ENCODE measurements around the gene KRTAP5-4.

Gene KRTAP5-4

DNA sequence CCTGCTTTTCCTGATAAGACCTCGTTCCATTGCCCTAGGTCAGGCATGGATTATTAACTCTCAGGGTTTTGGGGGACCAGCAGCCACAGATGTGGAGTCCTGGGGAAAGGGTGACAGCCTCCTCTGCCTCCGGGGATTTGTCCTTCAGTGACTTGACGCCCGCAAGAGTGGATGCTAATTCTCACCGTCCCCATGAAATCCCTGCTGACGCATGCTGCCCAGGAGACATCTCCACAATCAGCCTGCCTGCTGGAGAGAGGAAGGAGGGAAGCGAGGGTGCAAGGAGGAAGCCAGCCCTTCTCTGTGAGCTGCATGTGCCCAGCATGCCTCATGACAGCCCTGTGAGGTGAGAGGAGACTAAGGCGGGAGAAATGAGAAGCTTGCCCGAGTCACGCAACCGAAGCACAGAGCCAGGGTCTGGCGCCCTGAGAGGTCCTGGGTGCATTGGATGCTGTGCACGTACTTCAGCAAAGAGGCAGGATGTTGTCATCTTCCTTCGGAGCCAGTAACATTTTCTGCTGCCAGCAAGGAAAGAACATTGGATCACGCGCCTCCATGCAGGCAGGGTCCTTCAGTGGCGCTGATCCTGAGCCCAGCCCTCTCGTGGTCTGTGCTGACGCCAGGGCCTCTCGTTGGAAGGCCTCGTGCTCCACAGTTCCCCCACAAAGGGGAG, 47.7 kb upstream of the KRTAP5-4 start:
- Histone ChIP-seq H3K4me3 (ENCODE audit: low read length) (no peak overlapping the region), H3K27ac (ENCODE audit: low read depth, low read length) (no peak overlapping the region), H3K36me3 (ENCODE audit: control insufficient read depth, low read length) (no peaks in the 10 kb centered on the region), H4K20me1 (ENCODE audit: control insufficient read depth, insufficient read depth, low read depth, low read length) (no peaks in the 10 kb centered on the region), H3K27me3 (ENCODE audit: control insufficient read depth, low read length) (no peaks in the 10 kb centered on the region), H3K9me2 (replicated peaks; ENCODE audit: control insufficient read depth, low read length) (no peaks in the 10 kb centered on the region), H3K4me2 (ENCODE audit: low read length) (no peak overlapping the region), H3F3A (ENCODE audit: control insufficient read depth, insufficient read depth) (no peaks in the 10 kb centered on the region), H3K79me2 (ENCODE audit: control insufficient read depth, low read length) (no peaks in the 10 kb centered on the region), H3K9me3 (ENCODE audit: control insufficient read depth, insufficient read depth, low read length) (no peaks in the 10 kb centered on the region), H3K4me1 (ENCODE audit: control insufficient read depth, low read length) (no peaks in the 10 kb centered on the region)
- TF ChIP-seq, protein P1, sequence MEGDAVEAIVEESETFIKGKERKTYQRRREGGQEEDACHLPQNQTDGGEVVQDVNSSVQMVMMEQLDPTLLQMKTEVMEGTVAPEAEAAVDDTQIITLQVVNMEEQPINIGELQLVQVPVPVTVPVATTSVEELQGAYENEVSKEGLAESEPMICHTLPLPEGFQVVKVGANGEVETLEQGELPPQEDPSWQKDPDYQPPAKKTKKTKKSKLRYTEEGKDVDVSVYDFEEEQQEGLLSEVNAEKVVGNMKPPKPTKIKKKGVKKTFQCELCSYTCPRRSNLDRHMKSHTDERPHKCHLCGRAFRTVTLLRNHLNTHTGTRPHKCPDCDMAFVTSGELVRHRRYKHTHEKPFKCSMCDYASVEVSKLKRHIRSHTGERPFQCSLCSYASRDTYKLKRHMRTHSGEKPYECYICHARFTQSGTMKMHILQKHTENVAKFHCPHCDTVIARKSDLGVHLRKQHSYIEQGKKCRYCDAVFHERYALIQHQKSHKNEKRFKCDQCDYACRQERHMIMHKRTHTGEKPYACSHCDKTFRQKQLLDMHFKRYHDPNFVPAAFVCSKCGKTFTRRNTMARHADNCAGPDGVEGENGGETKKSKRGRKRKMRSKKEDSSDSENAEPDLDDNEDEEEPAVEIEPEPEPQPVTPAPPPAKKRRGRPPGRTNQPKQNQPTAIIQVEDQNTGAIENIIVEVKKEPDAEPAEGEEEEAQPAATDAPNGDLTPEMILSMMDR (IDR thresholded peaks at IDR 0.05; ENCODE audit: low read depth, low read length, poor library complexity, severe bottlenecking) = no peak
- TF ChIP-seq EZH2phosphoT487 (IDR thresholded peaks at IDR 0.05; ENCODE audit: borderline replicate concordance, low read length) = no peak

DNA sequence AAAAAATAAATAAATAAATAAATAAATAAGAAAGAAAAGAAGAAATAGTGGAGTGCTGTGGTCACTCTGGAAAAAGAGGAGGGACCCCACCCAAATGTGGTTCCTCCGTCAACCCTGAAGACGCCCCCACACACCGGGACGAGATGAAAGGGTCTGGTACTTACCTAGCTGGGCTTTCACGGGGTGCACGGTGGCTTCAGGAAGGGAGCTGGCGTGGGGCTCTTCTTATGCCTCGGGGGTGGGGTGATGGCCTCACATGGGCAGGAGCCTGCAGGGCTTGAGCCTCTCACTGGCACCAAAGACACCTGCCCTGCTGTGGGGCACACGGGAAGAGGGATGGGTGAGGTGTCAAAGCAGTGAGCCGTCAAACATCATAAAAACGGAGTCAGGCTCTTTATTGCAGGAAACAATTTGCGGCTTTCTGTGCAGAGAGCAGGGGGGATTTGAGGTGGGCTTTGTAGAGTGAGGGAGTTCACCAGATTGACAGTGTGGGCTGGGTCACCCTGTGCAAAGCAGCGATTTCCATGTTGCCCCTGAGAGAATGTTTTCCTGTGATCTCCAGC, 47.1 kb upstream of the KRTAP5-4 start:
- Histone ChIP-seq H3K4me1 (ENCODE audit: control insufficient read depth, low read length) (no peaks in the 10 kb centered on the region), H3K4me2 (ENCODE audit: low read length) (no peak overlapping the region), H3F3A (ENCODE audit: control insufficient read depth, insufficient read depth) (no peaks in the 10 kb centered on the region), H3K27me3 (ENCODE audit: control insufficient read depth, low read length) (no peaks in the 10 kb centered on the region), H4K20me1 (ENCODE audit: control insufficient read depth, insufficient read depth, low read depth, low read length) (no peaks in the 10 kb centered on the region), H3K27ac (ENCODE audit: low read depth, low read length) (no peak overlapping the region), H3K9me3 (ENCODE audit: control insufficient read depth, insufficient read depth, low read length) (no peaks in the 10 kb centered on the region), H3K36me3 (ENCODE audit: control insufficient read depth, low read length) (no peaks in the 10 kb centered on the region), H3K4me3 (ENCODE audit: low read length) (no peak overlapping the region), H3K9me2 (replicated peaks; ENCODE audit: control insufficient read depth, low read length) (no peaks in the 10 kb centered on the region), H3K79me2 (ENCODE audit: control insufficient read depth, low read length) (no peaks in the 10 kb centered on the region)
- TF ChIP-seq EZH2phosphoT487 (IDR thresholded peaks at IDR 0.05; ENCODE audit: borderline replicate concordance, low read length) = no peak
- TF ChIP-seq, protein P1 (IDR thresholded peaks at IDR 0.05; ENCODE audit: low read depth, low read length, poor library complexity, severe bottlenecking) = no peak

DNA sequence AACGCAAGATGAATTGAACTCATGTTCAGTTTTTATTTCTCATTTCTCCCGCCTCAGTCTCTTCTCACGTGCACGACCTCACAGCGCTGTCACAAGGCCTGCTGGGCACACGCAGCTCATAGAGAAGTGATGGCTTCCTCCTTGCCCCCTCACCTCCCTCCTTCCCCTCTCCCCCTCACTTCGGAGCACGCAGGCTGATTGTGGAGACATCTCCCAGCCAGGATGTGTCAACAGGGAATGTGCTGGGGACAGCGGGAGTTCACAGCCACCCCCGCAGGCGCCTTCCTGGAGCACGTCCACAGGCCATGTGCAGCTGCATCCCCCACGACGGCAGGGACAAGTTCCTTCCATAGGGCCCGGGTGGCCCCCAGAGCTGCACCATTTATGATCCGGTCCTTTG, 46.0 kb upstream of the KRTAP5-4 start:
- Histone ChIP-seq H3K9me2 (replicated peaks; ENCODE audit: control insufficient read depth, low read length) (no peaks in the 10 kb centered on the region), H3K36me3 (ENCODE audit: control insufficient read depth, low read length) (no peaks in the 10 kb centered on the region), H4K20me1 (ENCODE audit: control insufficient read depth, insufficient read depth, low read depth, low read length) (no peaks in the 10 kb centered on the region), H3K27ac (ENCODE audit: low read depth, low read length) (no peak overlapping the region), H3K4me3 (ENCODE audit: low read length) (no peak overlapping the region), H3K27me3 (ENCODE audit: control insufficient read depth, low read length) (no peaks in the 10 kb centered on the region), H3K4me1 (ENCODE audit: control insufficient read depth, low read length) (no peaks in the 10 kb centered on the region), H3K79me2 (ENCODE audit: control insufficient read depth, low read length) (no peaks in the 10 kb centered on the region), H3K9me3 (ENCODE audit: control insufficient read depth, insufficient read depth, low read length) (no peaks in the 10 kb centered on the region), H3F3A (ENCODE audit: control insufficient read depth, insufficient read depth) (no peaks in the 10 kb centered on the region), H3K4me2 (ENCODE audit: low read length) (no peak overlapping the region)
- TF ChIP-seq, protein P1 (IDR thresholded peaks at IDR 0.05; ENCODE audit: low read depth, low read length, poor library complexity, severe bottlenecking) = no peak
- TF ChIP-seq EZH2phosphoT487 (IDR thresholded peaks at IDR 0.05; ENCODE audit: borderline replicate concordance, low read length) = no peak

Measured in DOHH2 (cell line).